ENCODE measurements around the gene GSDME.

GSDME gene

GRCh38 chr7:24773646-24774045, 16.4 kb upstream of the GSDME start:
- DNase-seq (ENCODE audit: low read depth in 1 of 2, low spot score in 1 of 2), result no peak

DNA sequence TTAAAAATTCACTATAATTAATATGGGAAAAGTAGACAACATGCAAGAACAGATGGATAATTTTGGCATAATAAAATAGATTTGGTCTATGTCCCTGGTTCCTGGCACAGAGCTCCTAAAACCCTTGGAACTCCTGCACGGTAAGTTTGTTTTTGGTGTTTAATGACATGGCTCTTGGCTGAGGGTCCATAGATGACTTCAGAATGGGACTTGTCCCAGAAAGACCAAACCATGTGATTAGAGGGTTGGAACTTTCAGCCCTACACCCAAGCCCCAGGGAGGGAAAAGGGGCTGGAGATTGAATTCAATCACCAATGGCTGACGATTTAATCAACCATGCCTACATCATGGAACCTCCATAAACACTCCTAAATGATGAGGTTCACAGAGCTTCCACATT, 12.6 kb upstream of the GSDME start:
- no peak for DNase-seq (ENCODE audit: low read depth in 1 of 2, low spot score in 1 of 2)

GRCh38 chr7:24769014-24769830, 12.0 kb upstream of the GSDME start:
- DNase-seq (ENCODE audit: low read depth in 1 of 2, low spot score in 1 of 2), result no peak

DNA sequence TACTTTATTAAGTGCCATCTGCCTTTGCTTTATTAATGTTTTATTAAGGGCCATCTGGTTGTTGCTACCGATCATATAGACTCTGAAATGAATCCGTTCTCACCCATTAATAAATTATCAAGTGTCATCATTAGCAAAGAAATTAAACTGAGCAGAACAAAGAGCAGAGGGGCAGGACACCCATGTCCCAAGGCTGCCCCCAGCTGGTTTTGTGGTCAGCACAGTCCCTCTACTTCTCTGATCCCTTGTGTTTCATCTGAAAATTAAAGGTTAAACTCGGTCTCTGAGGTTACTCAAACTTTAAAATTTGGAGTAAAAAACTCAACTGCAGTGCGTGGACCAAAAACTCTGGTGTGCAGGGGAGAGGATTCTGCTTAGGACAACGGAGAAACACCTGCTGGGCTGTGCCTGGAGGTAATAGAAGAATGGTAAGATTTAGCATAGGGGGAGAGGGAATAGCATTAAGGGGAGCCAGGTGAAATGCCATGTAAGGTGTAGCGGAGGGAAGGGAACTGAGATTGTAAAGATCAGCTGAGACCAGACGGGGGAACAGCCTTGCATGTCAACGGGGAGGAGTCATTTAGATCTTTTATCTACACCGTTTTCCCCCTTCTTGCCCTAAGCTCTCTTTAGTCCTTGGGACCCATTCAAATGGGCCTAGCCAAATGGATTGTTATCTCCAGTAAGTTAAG, 10.8 kb upstream of the GSDME start:
- DNase-seq (ENCODE audit: low read depth in 1 of 2, low spot score in 1 of 2), result no peak

DNA sequence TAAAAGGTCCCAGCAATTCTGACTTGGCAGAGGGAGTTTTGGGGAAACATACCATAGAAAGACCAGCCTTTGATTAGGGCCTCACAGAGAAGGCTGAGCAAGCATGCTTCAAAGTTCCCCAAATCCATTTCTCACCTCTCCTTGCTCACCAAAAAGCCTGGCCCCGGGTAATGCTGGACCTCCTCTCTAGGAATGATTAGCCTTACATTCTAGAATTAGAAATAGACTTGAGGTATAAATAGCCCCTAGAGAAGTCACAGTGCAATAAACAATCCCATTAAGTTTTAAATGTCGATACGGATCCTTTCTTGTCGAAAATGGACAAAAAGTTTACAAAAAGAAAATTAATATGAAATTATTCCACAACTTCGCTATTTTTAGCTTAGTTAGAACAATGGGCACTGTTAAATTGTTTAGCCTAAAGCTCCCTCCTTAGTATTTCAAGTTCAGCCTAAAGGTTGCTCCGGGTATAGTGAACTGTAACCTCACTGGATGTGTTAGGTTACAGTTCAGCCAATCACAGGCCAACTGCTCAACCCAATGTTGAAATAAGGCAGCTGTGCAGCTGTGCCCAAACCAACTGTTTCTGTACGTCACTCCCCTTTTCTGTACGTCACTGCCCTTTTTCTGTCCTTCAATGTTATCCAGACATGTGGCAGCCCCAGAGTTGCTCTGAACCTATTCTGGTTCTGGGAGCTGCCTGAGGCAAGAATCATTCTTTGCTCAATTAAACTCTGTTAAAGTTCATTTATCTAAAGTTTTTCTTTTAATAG, 7.9 kb upstream of the GSDME start:
- DNase-seq (ENCODE audit: low read depth in 1 of 2, low spot score in 1 of 2), result no peak

DNA sequence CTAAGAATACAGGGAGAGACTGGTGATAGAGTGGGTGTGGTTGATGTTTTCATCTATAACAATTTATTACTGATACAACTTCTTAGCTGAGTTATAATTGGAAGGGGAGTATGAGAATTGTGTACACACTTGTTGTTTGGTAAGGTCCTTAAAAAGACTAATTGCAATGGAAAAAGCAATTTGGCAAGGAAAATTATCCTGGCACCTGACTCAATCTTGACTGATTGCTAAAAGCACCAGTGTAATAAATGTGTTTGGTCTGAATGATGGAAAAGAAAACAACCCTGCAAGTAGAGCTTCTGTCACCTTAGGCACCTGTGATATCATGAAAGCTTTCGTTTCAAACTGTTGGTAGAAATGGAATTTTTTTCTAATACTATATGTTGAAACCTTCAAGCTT, 6.7 kb upstream of the GSDME start:
- DNase-seq (ENCODE audit: low read depth in 1 of 2, low spot score in 1 of 2), result no peak

DNA sequence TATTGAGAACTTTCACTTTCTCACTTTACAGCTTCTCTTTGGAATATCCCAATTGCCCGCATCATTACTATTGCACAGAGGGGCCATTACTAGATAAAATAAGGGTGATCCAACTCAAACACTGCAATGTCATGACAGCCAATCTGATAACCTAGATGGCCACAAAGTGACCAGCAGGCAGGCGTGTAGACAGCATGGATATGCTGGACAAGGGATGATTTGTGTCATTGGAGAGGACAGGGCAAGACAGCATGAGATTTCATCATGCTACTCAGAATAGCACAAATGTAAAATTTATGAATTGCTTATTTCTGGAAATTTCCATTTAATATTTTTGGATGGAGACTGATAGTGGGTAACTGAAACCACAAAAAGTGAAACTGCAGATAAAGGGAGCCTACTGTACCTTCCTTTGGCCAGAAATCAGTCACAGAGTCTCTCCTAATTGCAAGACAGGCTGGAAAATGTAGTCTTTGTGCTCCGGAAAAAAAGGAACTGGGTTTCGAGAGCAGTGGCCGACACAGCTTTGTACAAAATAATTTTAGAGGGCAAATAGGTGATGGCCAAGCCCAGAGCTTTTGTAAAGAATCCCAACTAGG, 6.1 kb upstream of the GSDME start:
- DNase-seq (ENCODE audit: low read depth in 1 of 2, low spot score in 1 of 2), result no peak

DNA sequence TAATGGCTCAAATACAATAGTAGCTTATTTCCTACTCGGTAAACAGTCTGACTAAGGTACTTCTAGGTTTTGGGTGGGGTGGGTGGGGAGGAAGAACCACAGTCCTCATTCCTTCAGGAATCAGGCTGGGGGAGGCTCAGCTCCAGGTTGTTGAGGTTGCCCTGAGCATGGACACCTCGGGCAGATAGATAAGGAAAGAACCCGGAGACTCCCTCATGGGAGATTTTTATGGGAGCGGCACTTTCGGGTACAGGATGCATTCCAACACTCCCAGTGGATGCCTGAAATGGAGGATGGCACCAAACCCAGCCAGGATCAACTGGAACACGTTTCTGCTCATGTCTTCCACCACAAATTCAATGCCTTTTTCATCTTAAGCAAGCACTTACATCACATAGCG, 5.5 kb upstream of the GSDME start:
- no peak for DNase-seq (ENCODE audit: low read depth in 1 of 2, low spot score in 1 of 2)

DNA sequence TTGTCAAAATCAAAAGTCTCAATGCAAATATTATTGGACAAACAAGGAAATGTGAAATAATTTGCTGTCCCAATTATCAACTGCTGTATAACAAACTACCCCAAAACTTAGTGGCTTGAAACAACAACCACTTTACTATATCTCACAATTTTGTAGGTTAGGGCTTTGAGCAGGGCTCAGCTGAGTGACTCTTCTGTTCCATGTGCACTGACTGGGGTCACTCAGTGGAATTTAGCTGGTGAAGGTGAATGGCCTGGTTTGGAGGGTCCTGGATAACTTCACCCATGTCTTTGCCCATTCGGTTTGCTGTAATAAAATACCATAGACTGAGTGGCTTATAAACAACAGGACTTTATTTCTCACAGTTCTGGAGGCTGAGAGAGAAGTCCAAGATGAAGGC, 3.7 kb upstream of the GSDME start:
- DNase-seq (ENCODE audit: low read depth in 1 of 2, low spot score in 1 of 2), result no peak

GRCh38 chr7:24756545-24757352, 515 bp downstream of the GSDME start:
- no peak for DNase-seq (ENCODE audit: low read depth in 1 of 2, low spot score in 1 of 2)

DNA sequence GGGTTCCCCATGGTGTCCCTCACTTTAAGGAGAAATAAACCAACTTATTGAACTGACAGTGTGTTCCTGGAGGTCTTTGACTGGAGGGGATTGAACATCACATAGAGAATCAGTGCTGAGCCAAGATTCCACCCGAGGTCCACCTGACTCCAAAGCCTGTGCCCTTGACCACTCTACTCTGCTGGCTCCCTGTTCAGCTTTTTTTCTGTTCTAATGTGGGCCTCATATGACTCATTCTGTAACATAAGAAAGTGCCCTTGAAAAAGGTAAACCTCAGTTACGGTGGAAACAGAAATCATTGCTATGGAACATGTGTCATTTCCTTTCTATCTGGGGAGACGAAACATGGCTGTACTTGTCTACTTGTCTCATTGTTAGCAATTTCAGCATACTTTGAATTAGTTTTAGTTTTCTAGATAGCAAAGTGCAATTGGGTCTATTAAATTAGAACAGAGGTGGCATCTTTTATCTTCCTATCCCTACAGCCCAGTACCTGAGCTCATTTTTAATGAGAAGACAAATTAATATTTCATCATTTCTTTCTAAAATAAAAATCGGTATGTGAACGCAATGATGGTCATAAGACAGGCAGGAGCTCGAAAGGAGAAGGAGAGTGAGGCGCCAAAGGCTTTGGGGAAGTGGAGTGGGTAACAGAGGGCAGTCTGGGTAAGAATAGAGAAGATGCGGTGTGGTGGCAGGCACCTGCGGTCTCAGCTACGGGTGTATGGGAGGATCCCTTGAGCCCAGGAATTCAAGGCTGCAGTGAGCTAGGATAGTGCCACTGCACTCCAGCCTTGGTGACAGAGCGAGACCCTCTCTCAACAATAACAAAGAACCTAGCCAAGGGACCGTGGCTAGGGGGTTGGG, 1.5 kb downstream of the GSDME start:
- DNase-seq (ENCODE audit: low read depth in 1 of 2, low spot score in 1 of 2), result no peak

- no peak for DNase-seq (ENCODE audit: low read depth in 1 of 2, low spot score in 1 of 2)
Measured at GRCh38 chr7:24754906-24755506, 2.3 kb downstream of the GSDME start.

- no peak for DNase-seq (ENCODE audit: low read depth in 1 of 2, low spot score in 1 of 2)
Measured at GRCh38 chr7:24752073-24752800, 5.0 kb downstream of the GSDME start.

DNA sequence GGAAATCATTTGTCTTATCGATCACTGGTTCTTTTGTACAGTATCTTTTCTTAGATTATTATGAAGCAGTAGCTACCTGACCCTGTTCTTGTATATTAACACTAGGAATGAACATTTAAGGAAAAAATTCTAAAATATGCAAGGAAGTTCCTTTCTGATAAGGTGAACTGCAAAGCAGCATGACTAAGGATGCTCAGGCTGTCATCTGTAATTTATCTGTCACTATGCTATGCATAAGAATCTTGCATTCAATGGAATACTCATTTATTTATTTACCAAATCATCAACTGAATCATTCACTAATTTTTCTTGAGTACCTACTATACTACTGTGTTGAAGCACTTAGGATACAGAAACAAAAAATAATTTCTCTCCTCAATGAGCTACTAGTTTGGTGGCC, 5.8 kb downstream of the GSDME start:
- no peak for DNase-seq (ENCODE audit: low read depth in 1 of 2, low spot score in 1 of 2)

- DNase-seq (ENCODE audit: low read depth in 1 of 2, low spot score in 1 of 2), result no peak
Measured at GRCh38 chr7:24750441-24751055, 6.7 kb downstream of the GSDME start.

DNA sequence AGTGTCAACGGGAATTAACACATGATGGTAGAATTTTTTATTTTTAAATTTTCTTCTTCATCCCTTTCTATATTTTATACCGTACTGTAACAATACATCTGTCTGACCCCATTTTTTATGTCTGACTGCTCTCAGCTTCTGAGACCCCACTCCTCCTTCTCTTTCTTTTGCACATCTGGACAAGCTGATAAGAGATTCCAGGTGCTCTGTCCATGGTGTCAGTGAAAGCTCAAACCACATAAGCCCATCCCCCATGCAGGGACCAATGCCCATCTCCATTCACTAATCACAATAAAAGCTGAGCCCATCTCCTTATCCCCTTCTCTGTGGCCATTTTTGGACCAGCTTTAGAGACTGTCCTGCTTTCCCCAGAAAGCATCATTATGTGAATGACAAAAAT, 8.7 kb downstream of the GSDME start:
- no peak for DNase-seq (ENCODE audit: low read depth in 1 of 2, low spot score in 1 of 2)

GRCh38 chr7:24745355-24745754, 11.9 kb downstream of the GSDME start:
- no peak for DNase-seq (ENCODE audit: low read depth in 1 of 2, low spot score in 1 of 2)

- DNase-seq (ENCODE audit: low read depth in 1 of 2, low spot score in 1 of 2), result no peak
Measured at GRCh38 chr7:24743471-24743870, 13.8 kb downstream of the GSDME start.
